Suprapubic skin (tissue), 4 donors: Measurements from ENCODE around the gene GAL3ST2. TPM values are rescaled to one million over a fixed set of nuclear protein-coding genes. Genes with fewer than 3 reads are reported as not detected.
A peak's percentile ranks its signal among the peaks of the same experiment; 100 is the strongest.

Experiments
- DNase-seq, 2 donors: peaks; one replicate each; pipeline ENCODE4 v3.0.0-alpha.2; 2019; ENCODE audit warnings: low spot score in 2 of 2
- H3K27ac ChIP-seq: fragments of 200-600 bp; sonication (generic); one replicate; pipeline ENCODE4 v1.5.1; 2019
- H3K27me3 ChIP-seq: fragments of 200-600 bp; sonication (generic); one replicate; pipeline ENCODE4 v1.5.1; 2019
- H3K36me3 ChIP-seq: fragments of 200-600 bp; sonication (generic); one replicate; pipeline ENCODE4 v1.5.1; 2019
- H3K4me1 ChIP-seq: fragments of 200-600 bp; sonication (generic); one replicate; pipeline ENCODE4 v1.5.1; 2019
- H3K4me3 ChIP-seq: fragments of 200-600 bp; sonication (generic); one replicate; pipeline ENCODE4 v1.5.1; 2019; ENCODE audit warnings: mild to moderate bottlenecking
- H3K9me3 ChIP-seq: fragments of 200-600 bp; sonication (generic); one replicate; pipeline ENCODE4 v1.5.1; 2019
- EP300 ChIP-seq: sonication (generic); formaldehyde crosslinking; IDR thresholded peaks from one replicate; pipeline ENCODE4 v1.6.1; 2017; ENCODE audit warnings: antibody characterized with exemption
- POLR2A ChIP-seq, 2 donors: fragments of 450-650 bp; IDR thresholded peaks; one replicate each; pipeline ENCODE4 v1.6.1; 2017; ENCODE audit warnings: antibody characterized with exemption in 2 of 2, mild to moderate bottlenecking in 2 of 2, moderate library complexity in 2 of 2
- POLR2AphosphoS5 ChIP-seq, 3 donors: sonication (generic); formaldehyde crosslinking; IDR thresholded peaks; one replicate each; pipeline ENCODE4 v1.6.1; 2017; ENCODE audit warnings: antibody characterized with exemption in 3 of 3
- WGBS: methylation state at CpG from one replicate; pipeline ENCODE4 v1.1.5; 2018; 5-methylcytosine and 5-hydroxymethylcytosine counted together
- total RNA-seq, 4 donors: library from RNA; depleted of rRNA; stranded (reverse); fragments of >200 nt; gene quantifications; one replicate each; pipeline ENCODE4 v1.1.0, GENCODE V29; 2016
- TF ChIP-seq, protein P1 (sequence below), 2 donors: fragments of 200-600 bp in 1 of 2; fragments of 450-650 bp in 1 of 2; sonication (generic) in 1 of 2; IDR thresholded peaks; one replicate each; pipeline ENCODE4 v1.5.1; 2016 to 2019; ENCODE audit warnings: antibody characterized with exemption in 2 of 2, mild to moderate bottlenecking in 1 of 2, moderate library complexity in 1 of 2

The GAL3ST2 gene
- total RNA-seq, 4 donors from 2014 or later, result not detected

DNA sequence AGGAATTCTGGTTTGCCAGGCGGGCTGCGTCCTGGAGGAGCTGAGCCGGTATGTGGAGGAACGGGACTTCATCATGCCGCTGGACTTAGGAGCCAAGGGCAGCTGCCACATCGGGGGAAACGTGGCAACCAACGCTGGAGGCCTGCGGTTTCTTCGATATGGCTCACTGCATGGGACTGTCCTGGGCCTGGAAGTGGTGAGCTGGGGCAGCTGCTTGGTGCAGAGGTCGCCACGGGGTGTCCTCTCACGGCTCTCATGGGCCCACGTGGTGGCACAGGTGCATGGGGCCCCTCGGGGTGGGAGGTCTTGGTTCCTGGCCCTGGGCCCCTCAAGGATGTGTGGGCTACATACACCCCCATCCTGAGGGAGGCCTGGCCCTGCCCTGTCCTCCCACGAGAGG is 33.0 kb upstream of the GAL3ST2 start:
- no peak for TF ChIP-seq POLR2AphosphoS5 (IDR thresholded peaks at IDR 0.05)
- TF ChIP-seq EP300, result no peak
- TF ChIP-seq, protein P1, sequence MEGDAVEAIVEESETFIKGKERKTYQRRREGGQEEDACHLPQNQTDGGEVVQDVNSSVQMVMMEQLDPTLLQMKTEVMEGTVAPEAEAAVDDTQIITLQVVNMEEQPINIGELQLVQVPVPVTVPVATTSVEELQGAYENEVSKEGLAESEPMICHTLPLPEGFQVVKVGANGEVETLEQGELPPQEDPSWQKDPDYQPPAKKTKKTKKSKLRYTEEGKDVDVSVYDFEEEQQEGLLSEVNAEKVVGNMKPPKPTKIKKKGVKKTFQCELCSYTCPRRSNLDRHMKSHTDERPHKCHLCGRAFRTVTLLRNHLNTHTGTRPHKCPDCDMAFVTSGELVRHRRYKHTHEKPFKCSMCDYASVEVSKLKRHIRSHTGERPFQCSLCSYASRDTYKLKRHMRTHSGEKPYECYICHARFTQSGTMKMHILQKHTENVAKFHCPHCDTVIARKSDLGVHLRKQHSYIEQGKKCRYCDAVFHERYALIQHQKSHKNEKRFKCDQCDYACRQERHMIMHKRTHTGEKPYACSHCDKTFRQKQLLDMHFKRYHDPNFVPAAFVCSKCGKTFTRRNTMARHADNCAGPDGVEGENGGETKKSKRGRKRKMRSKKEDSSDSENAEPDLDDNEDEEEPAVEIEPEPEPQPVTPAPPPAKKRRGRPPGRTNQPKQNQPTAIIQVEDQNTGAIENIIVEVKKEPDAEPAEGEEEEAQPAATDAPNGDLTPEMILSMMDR (IDR thresholded peaks at IDR 0.05), result no peak
- TF ChIP-seq POLR2A (IDR thresholded peaks at IDR 0.05), result no peak
- Histone ChIP-seq H3K36me3 (peaks cover 40% of the 10 kb centered on the region), H3K4me1 (no peaks in the 10 kb centered on the region), H3K4me3 (no peak overlapping the region), H3K9me3 (no peaks in the 10 kb centered on the region), H3K27ac (no peak overlapping the region), H3K27me3 (no peaks in the 10 kb centered on the region)
- WGBS, result no CpG with 5 or more reads among the region's 16 CpGs
- no peak for DNase-seq

DNA sequence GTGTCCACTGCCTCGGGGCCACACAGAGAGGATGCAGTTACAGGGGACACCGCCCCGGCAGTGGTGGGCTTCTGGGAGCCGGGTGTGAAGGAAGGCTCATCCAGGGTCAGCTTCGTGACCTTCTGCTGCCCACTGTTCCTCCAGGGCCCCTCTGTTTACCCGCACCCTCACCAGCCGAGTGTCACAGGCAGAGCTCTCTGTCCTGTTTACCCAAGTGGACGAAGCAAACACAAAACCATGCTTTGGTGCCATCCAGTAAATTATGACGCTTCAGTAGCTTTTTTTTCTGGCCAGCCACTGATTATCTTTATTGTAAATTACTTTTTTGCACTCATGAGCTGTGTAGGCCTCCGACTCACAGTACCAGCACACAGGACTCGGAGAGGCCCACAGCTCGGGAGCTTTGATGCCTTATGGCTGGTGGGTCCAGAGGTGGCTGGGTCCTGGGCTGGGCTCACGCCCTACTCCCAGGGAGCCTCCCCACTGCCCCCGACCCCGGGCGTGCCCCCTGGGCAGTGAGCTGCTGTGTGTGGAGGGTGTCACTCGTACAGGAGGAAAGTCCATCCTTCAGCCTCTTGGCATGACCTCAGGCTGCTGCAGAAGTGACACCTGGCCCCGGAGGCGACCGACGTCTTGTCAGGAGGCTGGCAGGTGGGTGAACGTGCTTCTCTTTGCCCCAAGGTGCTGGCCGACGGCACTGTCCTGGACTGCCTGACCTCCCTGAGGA is 32.4 kb upstream of the GAL3ST2 start:
- no peak overlapping the region for H3K4me3 ChIP-seq
- WGBS, result 94% methylated on average over 22 of the region's 24 CpGs
- TF ChIP-seq, protein P1 (IDR thresholded peaks at IDR 0.05), result no peak
- no peak for TF ChIP-seq EP300
- TF ChIP-seq POLR2AphosphoS5 (IDR thresholded peaks at IDR 0.05), result no peak
- TF ChIP-seq POLR2A (IDR thresholded peaks at IDR 0.05), result no peak
- H3K9me3 ChIP-seq, result no peaks in the 10 kb centered on the region
- H3K36me3 ChIP-seq, result peaks cover 45% of the 10 kb centered on the region
- H3K27ac ChIP-seq, result no peak overlapping the region
- H3K27me3 ChIP-seq, result no peaks in the 10 kb centered on the region
- H3K4me1 ChIP-seq, result no peaks in the 10 kb centered on the region
- DNase-seq, result peak in 1 of 2 donors; percentile 61

DNA sequence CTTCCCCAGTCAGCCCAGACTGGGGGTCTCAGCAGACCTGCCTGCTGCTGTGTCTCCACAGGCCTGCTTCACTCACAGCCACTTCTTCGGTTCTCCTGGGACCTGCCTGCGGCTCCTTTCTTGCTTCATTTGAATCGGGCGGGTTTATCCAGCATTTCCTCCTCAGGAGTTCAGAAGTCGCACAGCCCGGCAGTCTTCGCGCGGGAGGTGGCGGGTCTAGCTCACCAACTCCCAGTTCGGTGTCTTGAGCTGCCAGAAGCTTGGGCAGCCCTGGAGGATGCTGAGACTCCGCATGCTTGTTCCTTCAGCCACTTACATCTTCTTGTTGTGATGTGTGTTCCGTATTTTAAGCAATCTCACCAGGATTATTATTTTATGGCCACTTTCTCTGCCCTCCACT is 31.3 kb upstream of the GAL3ST2 start:
- no peak for DNase-seq
- no peak overlapping the region for H3K4me3 ChIP-seq
- TF ChIP-seq POLR2A (IDR thresholded peaks at IDR 0.05) (no peak), POLR2AphosphoS5 (IDR thresholded peaks at IDR 0.05) (no peak), EP300 (no peak)
- TF ChIP-seq, protein P1 (IDR thresholded peaks at IDR 0.05), result no peak
- H3K27me3 ChIP-seq, result no peaks in the 10 kb centered on the region
- no peaks in the 10 kb centered on the region for H3K4me1 ChIP-seq
- peaks cover 51% of the 10 kb centered on the region for H3K36me3 ChIP-seq
- WGBS, result 98% methylated on average over 13 of the region's 13 CpGs
- no peak overlapping the region for H3K27ac ChIP-seq
- H3K9me3 ChIP-seq, result no peaks in the 10 kb centered on the region

DNA sequence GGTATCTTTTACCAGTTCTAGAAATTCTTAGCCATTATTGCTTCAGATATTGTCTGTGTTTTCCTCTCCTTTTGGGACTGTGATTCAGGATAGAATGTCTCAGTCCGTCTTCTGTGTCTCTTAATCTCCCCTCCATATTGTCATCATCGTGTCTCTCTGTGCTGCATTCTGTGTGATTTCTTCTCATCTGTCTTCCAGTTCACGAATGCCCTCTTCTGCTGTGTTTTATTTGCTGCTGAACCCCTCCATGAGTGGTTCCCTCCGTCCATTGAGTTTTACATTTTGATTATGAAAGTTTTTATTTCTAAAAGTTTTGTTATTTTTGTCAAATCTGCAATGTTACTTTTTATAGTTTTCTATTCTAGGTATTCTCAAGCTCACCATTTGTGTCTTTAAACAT is 30.5 kb upstream of the GAL3ST2 start:
- no peaks in the 10 kb centered on the region for H3K27me3 ChIP-seq
- DNase-seq, result no peak
- 96% methylated on average over 4 of the region's 4 CpGs for WGBS
- TF ChIP-seq POLR2AphosphoS5 (IDR thresholded peaks at IDR 0.05) (no peak), POLR2A (IDR thresholded peaks at IDR 0.05) (no peak), EP300 (no peak)
- TF ChIP-seq, protein P1 (IDR thresholded peaks at IDR 0.05), result no peak
- peaks cover 56% of the 10 kb centered on the region for H3K36me3 ChIP-seq
- no peak overlapping the region for H3K27ac ChIP-seq
- no peaks in the 10 kb centered on the region for H3K9me3 ChIP-seq
- no peak overlapping the region for H3K4me3 ChIP-seq
- H3K4me1 ChIP-seq, result no peaks in the 10 kb centered on the region

DNA sequence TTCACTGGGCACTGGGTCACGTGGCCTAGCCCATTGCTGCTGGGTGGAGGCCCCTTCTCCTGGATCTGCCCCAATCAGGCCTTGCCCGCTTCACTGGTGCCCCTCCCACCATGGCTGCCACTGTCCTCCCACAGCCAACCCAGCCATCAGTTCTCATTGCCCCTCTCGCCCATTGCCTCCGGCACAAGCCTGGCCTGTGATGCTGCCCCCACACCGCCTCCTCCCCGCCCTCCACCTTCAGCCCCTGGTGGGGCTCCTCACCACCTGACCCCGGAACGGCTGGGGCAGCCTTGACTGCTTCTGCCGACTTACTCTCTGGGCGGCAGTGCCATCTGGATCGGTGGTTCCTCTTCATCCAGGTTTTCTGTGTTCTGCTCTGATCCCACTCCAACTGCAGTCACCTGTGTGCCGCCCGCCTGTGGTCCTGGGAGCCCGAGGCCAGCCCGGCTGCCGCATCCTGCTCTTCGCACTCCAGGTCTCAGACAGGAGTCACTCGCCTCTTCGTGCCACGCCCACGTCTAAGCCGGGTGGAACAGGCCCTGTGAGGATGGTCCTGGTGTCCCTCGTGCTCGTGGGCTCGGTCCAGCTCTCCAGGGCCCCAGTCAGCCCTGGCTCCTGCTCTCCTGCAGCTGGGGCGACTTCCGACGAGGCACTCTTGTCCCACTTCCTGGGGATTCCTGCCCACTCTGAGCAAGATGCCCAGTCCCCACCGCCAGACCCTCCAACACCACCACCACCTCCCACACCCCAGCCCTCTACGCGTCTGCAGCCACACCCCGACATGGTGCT is 28.0 kb upstream of the GAL3ST2 start:
- peaks cover 71% of the 10 kb centered on the region for H3K36me3 ChIP-seq
- 92% methylated on average over 27 of the region's 32 CpGs for WGBS

More for the DNA sequence above, 28.0 kb upstream of the GAL3ST2 start:
- TF ChIP-seq POLR2A (IDR thresholded peaks at IDR 0.05), result no peak
- TF ChIP-seq EP300, result no peak
- TF ChIP-seq, protein P1 (IDR thresholded peaks at IDR 0.05), result no peak
- no peak for TF ChIP-seq POLR2AphosphoS5 (IDR thresholded peaks at IDR 0.05)
- Histone ChIP-seq H3K4me1 (no peaks in the 10 kb centered on the region), H3K4me3 (no peak overlapping the region), H3K27ac (no peak overlapping the region), H3K27me3 (no peaks in the 10 kb centered on the region), H3K9me3 (no peaks in the 10 kb centered on the region)
- peak in 1 of 2 donors; percentile 74 for DNase-seq
